NOMO-1 treated with dmso at 0.1 percent for 144 hours (cell line): Measurements from ENCODE around the gene NR3C2.
"Not testable (repeated sequence)": the region's sequence is repeated elsewhere in the genome, so short reads cannot be mapped to it uniquely, and the experiment has no call there.

ENCODE experiments used
- DNase-seq: peaks from one replicate; lab custom pipeline; 2025; ENCODE audit not compliant: unreplicated experiment; lab: John Stamatoyannopoulos, UW

The NR3C2 gene

GRCh38 chr4:148114436-148114835, 327.8 kb downstream of the NR3C2 start:
- DNase-seq, result no peak

- no peak for DNase-seq
These were observed 329.8 kb downstream of the NR3C2 start for GRCh38 chr4:148112231-148112982.

GRCh38 chr4:148110169-148110568, 332.0 kb downstream of the NR3C2 start:
- DNase-seq, result no peak

GRCh38 chr4:148109216-148109615, 333.0 kb downstream of the NR3C2 start:
- DNase-seq, result no peak

- no peak for DNase-seq
These were observed 333.4 kb downstream of the NR3C2 start for GRCh38 chr4:148108766-148109165.

- DNase-seq, result no peak
These were observed 338.4 kb downstream of the NR3C2 start for GRCh38 chr4:148103597-148104355.

GRCh38 chr4:148101790-148102189, 340.4 kb downstream of the NR3C2 start:
- DNase-seq, result no peak

- DNase-seq, result no peak
These were observed 341.0 kb downstream of the NR3C2 start for GRCh38 chr4:148101235-148101634.

- no peak for DNase-seq
These were observed 344.4 kb downstream of the NR3C2 start for GRCh38 chr4:148097801-148098200.

- DNase-seq, result no peak
These were observed 346.8 kb downstream of the NR3C2 start for GRCh38 chr4:148095346-148095923.

GRCh38 chr4:148094149-148094548, 348.1 kb downstream of the NR3C2 start:
- no peak for DNase-seq

- no peak for DNase-seq
These were observed 349.1 kb downstream of the NR3C2 start for GRCh38 chr4:148093065-148093464.

- no peak for DNase-seq
These were observed 349.7 kb downstream of the NR3C2 start for GRCh38 chr4:148092316-148093014.

- DNase-seq, result no peak
These were observed 350.3 kb downstream of the NR3C2 start for GRCh38 chr4:148091896-148092295.

- no peak for DNase-seq
These were observed 351.4 kb downstream of the NR3C2 start for GRCh38 chr4:148090503-148091476.

- DNase-seq, result no peak
These were observed 352.2 kb downstream of the NR3C2 start for GRCh38 chr4:148090029-148090428.

GRCh38 chr4:148089624-148090023, 352.6 kb downstream of the NR3C2 start:
- no peak for DNase-seq

- not testable (repeated sequence) for DNase-seq
These were observed 359.1 kb downstream of the NR3C2 start for GRCh38 chr4:148083073-148083472.

GRCh38 chr4:148081745-148082144, 360.5 kb downstream of the NR3C2 start:
- no peak for DNase-seq

GRCh38 chr4:148081267-148081666, 360.9 kb downstream of the NR3C2 start:
- no peak for DNase-seq
